ENCODE measurements around the gene TNXB. TPM values are rescaled to one million over a fixed set of nuclear protein-coding genes. Genes with fewer than 3 reads are reported as not detected.
A peak's percentile ranks its signal among the peaks of the same experiment; 100 is the strongest.

Gene TNXB
- total and polyA plus RNA-seq, 2 of the 4 experiments (the other 2 are of a cell fraction): 0.05 TPM; not detected in 1

DNA sequence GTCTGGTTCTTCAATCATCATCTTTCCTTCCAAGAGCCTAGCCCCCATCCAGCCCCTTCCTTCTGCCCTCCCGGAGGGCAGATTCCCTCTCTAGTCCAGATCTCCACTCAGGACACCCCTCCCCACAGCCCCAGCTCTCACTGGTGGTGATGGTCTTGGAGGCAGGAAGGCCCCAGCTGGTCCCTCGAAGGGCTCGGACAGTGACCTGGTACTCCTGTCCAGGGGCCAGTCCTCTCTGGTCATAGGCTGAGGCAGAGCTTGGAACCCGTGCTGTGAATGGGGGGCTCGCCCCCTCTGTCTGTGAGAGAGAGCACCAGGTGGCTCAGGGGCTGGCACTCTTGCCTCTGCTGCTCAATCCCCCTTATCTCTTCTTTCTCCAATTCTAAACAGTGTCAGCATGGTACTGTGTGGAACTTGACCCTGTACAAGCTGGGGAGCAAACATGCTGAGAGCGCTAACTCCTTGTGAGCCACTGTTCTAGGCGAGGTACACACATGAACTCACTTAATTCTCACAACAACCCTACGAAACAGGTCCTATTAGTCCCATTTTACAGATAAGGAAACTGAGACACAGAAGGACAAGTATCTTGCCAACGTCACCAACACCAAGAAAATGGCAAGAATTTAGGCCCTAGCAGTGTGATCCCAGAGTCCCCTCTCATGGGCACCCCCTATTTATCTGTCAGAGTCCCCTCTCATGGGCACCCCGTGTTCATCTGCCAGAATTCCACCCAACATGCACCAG is 19.9 kb downstream of the TNXB start:
- in situ Hi-C loops (cut with MboI; ENCODE audit: low sequenced_read_pairs): no loop called here
- 83% methylated on average over 2 of the region's 10 CpGs; no CpG with 5 or more reads in 1 of the 2 experiments for WGBS, 2 experiments (ENCODE audit: extremely low coverage in 2 of 2, insufficient read length in 1 of 2)
- CTCF ChIA-PET: no interaction called here
- TF ChIP-seq, protein P1, sequence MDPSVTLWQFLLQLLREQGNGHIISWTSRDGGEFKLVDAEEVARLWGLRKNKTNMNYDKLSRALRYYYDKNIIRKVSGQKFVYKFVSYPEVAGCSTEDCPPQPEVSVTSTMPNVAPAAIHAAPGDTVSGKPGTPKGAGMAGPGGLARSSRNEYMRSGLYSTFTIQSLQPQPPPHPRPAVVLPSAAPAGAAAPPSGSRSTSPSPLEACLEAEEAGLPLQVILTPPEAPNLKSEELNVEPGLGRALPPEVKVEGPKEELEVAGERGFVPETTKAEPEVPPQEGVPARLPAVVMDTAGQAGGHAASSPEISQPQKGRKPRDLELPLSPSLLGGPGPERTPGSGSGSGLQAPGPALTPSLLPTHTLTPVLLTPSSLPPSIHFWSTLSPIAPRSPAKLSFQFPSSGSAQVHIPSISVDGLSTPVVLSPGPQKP (IDR thresholded peaks at IDR 0.05; ENCODE audit: borderline replicate concordance, low read depth, low read length): no peak
- no peak for TF ChIP-seq POLR2A (IDR thresholded peaks at IDR 0.05; ENCODE audit: low read depth, low read length)
- TF ChIP-seq, protein P2, sequence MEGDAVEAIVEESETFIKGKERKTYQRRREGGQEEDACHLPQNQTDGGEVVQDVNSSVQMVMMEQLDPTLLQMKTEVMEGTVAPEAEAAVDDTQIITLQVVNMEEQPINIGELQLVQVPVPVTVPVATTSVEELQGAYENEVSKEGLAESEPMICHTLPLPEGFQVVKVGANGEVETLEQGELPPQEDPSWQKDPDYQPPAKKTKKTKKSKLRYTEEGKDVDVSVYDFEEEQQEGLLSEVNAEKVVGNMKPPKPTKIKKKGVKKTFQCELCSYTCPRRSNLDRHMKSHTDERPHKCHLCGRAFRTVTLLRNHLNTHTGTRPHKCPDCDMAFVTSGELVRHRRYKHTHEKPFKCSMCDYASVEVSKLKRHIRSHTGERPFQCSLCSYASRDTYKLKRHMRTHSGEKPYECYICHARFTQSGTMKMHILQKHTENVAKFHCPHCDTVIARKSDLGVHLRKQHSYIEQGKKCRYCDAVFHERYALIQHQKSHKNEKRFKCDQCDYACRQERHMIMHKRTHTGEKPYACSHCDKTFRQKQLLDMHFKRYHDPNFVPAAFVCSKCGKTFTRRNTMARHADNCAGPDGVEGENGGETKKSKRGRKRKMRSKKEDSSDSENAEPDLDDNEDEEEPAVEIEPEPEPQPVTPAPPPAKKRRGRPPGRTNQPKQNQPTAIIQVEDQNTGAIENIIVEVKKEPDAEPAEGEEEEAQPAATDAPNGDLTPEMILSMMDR (conservative IDR thresholded peaks at IDR 0.05; ENCODE audit: low read depth, low read length): no peak
- TF ChIP-seq MAFK (IDR thresholded peaks at IDR 0.05; ENCODE audit: low read depth, low read length): no peak
- TF ChIP-seq MXI1 (IDR thresholded peaks at IDR 0.05; ENCODE audit: borderline replicate concordance, low read depth, low read length): no peak
- no peak for TF ChIP-seq RCOR1 (IDR thresholded peaks at IDR 0.05; ENCODE audit: insufficient replicate concordance, low read length)
- TF ChIP-seq NFE2L2 (IDR thresholded peaks at IDR 0.05; ENCODE audit: low read depth, low read length): no peak
- TF ChIP-seq MAZ (IDR thresholded peaks at IDR 0.05; ENCODE audit: borderline replicate concordance, low read depth, low read length): no peak
- TF ChIP-seq FOS (IDR thresholded peaks at IDR 0.05; ENCODE audit: low read depth, low read length): no peak
- no peak for TF ChIP-seq SMC3 (IDR thresholded peaks at IDR 0.05; ENCODE audit: low read depth, low read length)
- no peak for TF ChIP-seq BHLHE40 (IDR thresholded peaks at IDR 0.05; ENCODE audit: low read depth, low read length)
- TF ChIP-seq, protein P3, sequence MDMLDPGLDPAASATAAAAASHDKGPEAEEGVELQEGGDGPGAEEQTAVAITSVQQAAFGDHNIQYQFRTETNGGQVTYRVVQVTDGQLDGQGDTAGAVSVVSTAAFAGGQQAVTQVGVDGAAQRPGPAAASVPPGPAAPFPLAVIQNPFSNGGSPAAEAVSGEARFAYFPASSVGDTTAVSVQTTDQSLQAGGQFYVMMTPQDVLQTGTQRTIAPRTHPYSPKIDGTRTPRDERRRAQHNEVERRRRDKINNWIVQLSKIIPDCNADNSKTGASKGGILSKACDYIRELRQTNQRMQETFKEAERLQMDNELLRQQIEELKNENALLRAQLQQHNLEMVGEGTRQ (IDR thresholded peaks at IDR 0.05; ENCODE audit: low read depth, low read length): no peak
- TF ChIP-seq RAD21 (IDR thresholded peaks at IDR 0.05; ENCODE audit: low read length): no peak
- no peak for TF ChIP-seq RFX5 (IDR thresholded peaks at IDR 0.05; ENCODE audit: low read depth, low read length)
- TF ChIP-seq CEBPB (IDR thresholded peaks at IDR 0.05; ENCODE audit: low read depth, low read length): no peak

More for the DNA sequence above, 19.9 kb downstream of the TNXB start:
- Histone ChIP-seq H3K4me2 (ENCODE audit: low read depth, low read length) (no peak overlapping the region), H2AFZ (replicated peaks; ENCODE audit: low read length, poor library complexity) (no peak overlapping the region), H4K8ac (ENCODE audit: low read depth in 2 of 2, low read length in 2 of 2) (no peak overlapping the region), H2BK15ac (ENCODE audit: low read depth, low read length) (no peak overlapping the region), H3K4me1 (ENCODE audit: control insufficient read depth, insufficient read depth, low read length) (peaks cover 25% of the 10 kb centered on the region), H2BK5ac (ENCODE audit: low read depth, low read length, poor library complexity, severe bottlenecking) (no peak overlapping the region), H4K91ac (ENCODE audit: insufficient read depth, low read depth, low read length) (no peak overlapping the region), H3K36me3 (ENCODE audit: control insufficient read depth, insufficient read depth, low read length) (no peaks in the 10 kb centered on the region), H3K9me3 (ENCODE audit: control insufficient read depth, insufficient read depth, low read length) (no peaks in the 10 kb centered on the region), H3K27me3 (ENCODE audit: control insufficient read depth, insufficient read depth, low read length) (peaks cover 49% of the 10 kb centered on the region), H4K20me1 (ENCODE audit: insufficient read depth, low read length) (peaks cover 19% of the 10 kb centered on the region), H3K4me3 (ENCODE audit: insufficient read depth, low read depth, low read length) (no peak overlapping the region), H3K56ac (ENCODE audit: extremely low read depth, insufficient read depth, low read length) (no peak overlapping the region), H2BK120ac (ENCODE audit: low read depth, low read length) (peak overlapping the region; percentile 18; the same call in 1 of the 2 replicates), H3K14ac (replicated peaks; ENCODE audit: low read depth, low read length) (no peak overlapping the region), H3K27ac (ENCODE audit: insufficient read depth, low read length) (no peak overlapping the region), H3K18ac (ENCODE audit: low read depth, low read length) (no peak overlapping the region; the same call in 1 of the 2 replicates), H3K79me1 (ENCODE audit: low read depth in 1 of 2, low read length in 2 of 2) (no peaks in the 10 kb centered on the region), H2AK5ac (ENCODE audit: low read depth, low read length) (peak overlapping the region; percentile 44; the same call in 1 of the 2 replicates), H3K9ac (ENCODE audit: low read depth, low read length) (no peak overlapping the region), H4K5ac (ENCODE audit: low read depth, low read length) (no peak overlapping the region; the same call in 1 of the 2 replicates), H2BK20ac (ENCODE audit: low read depth, low read length) (0 out of 2 replicates have a peak overlapping the region, but pooled peaks have one; percentile 3), H3K4ac (ENCODE audit: low read depth, low read length) (no peak overlapping the region; the same call in 1 of the 2 replicates), H3K9me1 (ENCODE audit: insufficient read depth, low read length) (peaks cover 25% of the 10 kb centered on the region), H2AK9ac (replicated peaks; ENCODE audit: low read depth, low read length, poor library complexity) (no peak overlapping the region), H3K23ac (ENCODE audit: low read depth, low read length) (no peak overlapping the region)
- no peak for ATAC-seq (ENCODE audit: low read depth)
- BruUV-seq (replicated peaks): no TSS peak
- POLR2A ChIA-PET (ENCODE audit: unreplicated experiment): no interaction called here
- intact Hi-C loops (cut with micrococcal nuclease): no loop called here
- no peak for DNase-seq
- dilution Hi-C loops (cut with HindIII; ENCODE audit: low sequenced_read_pairs, unreplicated experiment): no loop called here
